Ovary (tissue), 3 donors: ENCODE data around the gene XCL2.

Experiments used
- POLR2A ChIP-seq: fragments of 450-650 bp; IDR thresholded peaks from one replicate; pipeline ENCODE4 v1.6.1; 2017; ENCODE audit warnings: antibody characterized with exemption, mild to moderate bottlenecking, moderate library complexity
- TF ChIP-seq, protein P1 (sequence below), 3 donors: fragments of 450-650 bp in 2 of 3; fragments of 200-600 bp in 1 of 3; IDR thresholded peaks; one replicate each; pipeline versions ENCODE4 v1.5.1 to v1.8.0; 2016 to 2022; ENCODE audit warnings: antibody characterized with exemption in 3 of 3, mild to moderate bottlenecking in 1 of 3
- donor health status: DM: no; HTN: no; CAD: no.

- TF ChIP-seq, protein P1, sequence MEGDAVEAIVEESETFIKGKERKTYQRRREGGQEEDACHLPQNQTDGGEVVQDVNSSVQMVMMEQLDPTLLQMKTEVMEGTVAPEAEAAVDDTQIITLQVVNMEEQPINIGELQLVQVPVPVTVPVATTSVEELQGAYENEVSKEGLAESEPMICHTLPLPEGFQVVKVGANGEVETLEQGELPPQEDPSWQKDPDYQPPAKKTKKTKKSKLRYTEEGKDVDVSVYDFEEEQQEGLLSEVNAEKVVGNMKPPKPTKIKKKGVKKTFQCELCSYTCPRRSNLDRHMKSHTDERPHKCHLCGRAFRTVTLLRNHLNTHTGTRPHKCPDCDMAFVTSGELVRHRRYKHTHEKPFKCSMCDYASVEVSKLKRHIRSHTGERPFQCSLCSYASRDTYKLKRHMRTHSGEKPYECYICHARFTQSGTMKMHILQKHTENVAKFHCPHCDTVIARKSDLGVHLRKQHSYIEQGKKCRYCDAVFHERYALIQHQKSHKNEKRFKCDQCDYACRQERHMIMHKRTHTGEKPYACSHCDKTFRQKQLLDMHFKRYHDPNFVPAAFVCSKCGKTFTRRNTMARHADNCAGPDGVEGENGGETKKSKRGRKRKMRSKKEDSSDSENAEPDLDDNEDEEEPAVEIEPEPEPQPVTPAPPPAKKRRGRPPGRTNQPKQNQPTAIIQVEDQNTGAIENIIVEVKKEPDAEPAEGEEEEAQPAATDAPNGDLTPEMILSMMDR (IDR thresholded peaks at IDR 0.05), result no peak
- no peak for TF ChIP-seq POLR2A
These were observed 38.2 kb upstream of the XCL2 start for GRCh38 chr1:168581817-168582572.
